BE2C (cell line): ENCODE measurements around the gene ARHGAP44.

Experiments
- DNase-seq: peaks from one replicate; pipeline ENCODE4 v3.0.0-alpha.2; 2020
- H3K27me3 ChIP-seq: fragments of 250-450 bp; sonication (Bioruptor Pico); 2 replicates; pipeline ENCODE4 v1.5.1; 2020; ENCODE audit warnings: mild to moderate bottlenecking
- H3K36me3 ChIP-seq: fragments of 250-450 bp; sonication (Bioruptor Pico); 2 replicates; pipeline ENCODE4 v1.5.1; 2020; ENCODE audit warnings: mild to moderate bottlenecking
- H3K4me1 ChIP-seq: fragments of 250-450 bp; sonication (Bioruptor Pico); 2 replicates; pipeline ENCODE4 v1.5.1; 2020
- H3K4me3 ChIP-seq: 2 replicates; pipeline ENCODE4 v1.5.1; 2011; ENCODE audit warnings: low read depth, low read length
- H3K9me3 ChIP-seq: fragments of 250-450 bp; sonication (Bioruptor Pico); 2 replicates; pipeline ENCODE4 v1.5.1; 2020
- CTCF ChIP-seq: IDR thresholded peaks from 2 replicates; pipeline ENCODE4 v1.5.1; 2012; ENCODE audit warnings: mild to moderate bottlenecking, low read depth, low read length

The ARHGAP44 gene

GRCh38 chr17:13002761-13003453, 213.6 kb downstream of the ARHGAP44 start:
- no peak overlapping the region for H3K4me3 ChIP-seq
- TF ChIP-seq CTCF = peak; percentile 71
- no peaks in the 10 kb centered on the region for H3K27me3 ChIP-seq
- peak; percentile 68 for DNase-seq
- no peaks in the 10 kb centered on the region for H3K9me3 ChIP-seq
- peaks cover 15% of the 10 kb centered on the region; the same call in 1 of the 2 replicates for H3K36me3 ChIP-seq
- no peaks in the 10 kb centered on the region for H3K4me1 ChIP-seq

DNA sequence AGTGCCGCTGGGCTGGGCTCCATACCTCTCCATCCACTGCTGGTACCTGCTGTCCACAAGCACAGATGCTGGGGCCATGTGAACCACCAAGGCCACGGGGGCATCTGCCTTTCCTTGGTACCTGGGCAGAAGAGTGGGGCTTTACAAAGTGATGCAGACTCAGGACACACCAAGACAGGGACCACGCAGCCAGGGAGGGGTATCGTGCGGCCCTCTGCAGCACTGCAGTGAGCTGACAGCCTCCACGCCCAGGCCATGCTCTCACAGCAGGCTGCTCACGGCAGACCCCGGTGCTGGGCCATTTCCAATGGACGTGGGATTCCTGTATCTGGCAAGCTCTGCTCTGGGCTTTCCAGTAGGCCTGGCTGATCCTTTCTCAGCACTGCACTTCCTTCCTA, 214.2 kb downstream of the ARHGAP44 start:
- Histone ChIP-seq H3K36me3 (peaks cover 15% of the 10 kb centered on the region; the same call in 1 of the 2 replicates), H3K27me3 (no peaks in the 10 kb centered on the region), H3K9me3 (no peaks in the 10 kb centered on the region), H3K4me3 (no peak overlapping the region), H3K4me1 (no peaks in the 10 kb centered on the region)
- no peak for DNase-seq
- TF ChIP-seq CTCF = no peak

DNA sequence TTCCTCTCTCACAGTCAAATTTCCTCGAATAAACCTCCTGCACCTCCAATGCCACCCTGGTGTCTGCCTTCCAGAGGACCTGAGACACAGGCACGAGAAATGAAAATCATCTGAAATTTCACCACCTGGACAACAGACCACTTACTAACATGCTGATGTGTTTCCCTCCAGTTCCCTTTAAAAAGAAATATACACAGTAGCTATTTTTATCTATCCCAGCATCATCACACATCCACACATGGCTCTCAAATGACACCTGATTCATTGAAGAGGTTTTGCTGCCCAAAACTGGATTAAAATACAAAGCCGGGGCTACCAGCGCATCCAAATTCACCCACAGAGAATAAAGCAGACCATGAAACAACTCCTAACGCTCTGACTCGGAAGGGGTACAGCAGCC, 214.6 kb downstream of the ARHGAP44 start:
- Histone ChIP-seq H3K36me3 (peaks cover 15% of the 10 kb centered on the region; the same call in 1 of the 2 replicates), H3K4me1 (no peaks in the 10 kb centered on the region), H3K9me3 (no peaks in the 10 kb centered on the region), H3K27me3 (no peaks in the 10 kb centered on the region), H3K4me3 (no peak overlapping the region)
- TF ChIP-seq CTCF = no peak
- no peak for DNase-seq

GRCh38 chr17:13004336-13004735, 215.0 kb downstream of the ARHGAP44 start:
- no peak for TF ChIP-seq CTCF
- Histone ChIP-seq H3K4me3 (no peak overlapping the region), H3K27me3 (no peaks in the 10 kb centered on the region), H3K36me3 (peaks cover 15% of the 10 kb centered on the region; the same call in 1 of the 2 replicates), H3K4me1 (no peaks in the 10 kb centered on the region), H3K9me3 (no peaks in the 10 kb centered on the region)
- DNase-seq = no peak

- Histone ChIP-seq H3K4me3 (no peak overlapping the region), H3K27me3 (no peaks in the 10 kb centered on the region), H3K9me3 (no peaks in the 10 kb centered on the region), H3K36me3 (peaks cover 15% of the 10 kb centered on the region; the same call in 1 of the 2 replicates), H3K4me1 (no peaks in the 10 kb centered on the region)
- no peak for DNase-seq
- TF ChIP-seq CTCF = no peak
Measured at GRCh38 chr17:13005530-13005929, 216.2 kb downstream of the ARHGAP44 start.

- no peaks in the 10 kb centered on the region for H3K27me3 ChIP-seq
- TF ChIP-seq CTCF = no peak
- H3K4me3 ChIP-seq = no peak overlapping the region
- DNase-seq = no peak
- no peaks in the 10 kb centered on the region for H3K9me3 ChIP-seq
- H3K4me1 ChIP-seq = no peaks in the 10 kb centered on the region
- no peaks in the 10 kb centered on the region; the same call in none of the 2 replicates for H3K36me3 ChIP-seq
Measured at GRCh38 chr17:13008461-13008860, 219.2 kb downstream of the ARHGAP44 start.
